HepG2 (cell line): ENCODE measurements around the gene LECT2. TPM values are rescaled to one million over a fixed set of nuclear protein-coding genes. Genes with fewer than 3 reads are reported as not detected.

Experiments used
- ATAC-seq: fragments of 200-7000 bp; cut with Tn5 transposase; 3 replicates; pipeline ENCODE4 v1.9.1; 2020; ENCODE audit warnings: mild to moderate bottlenecking, moderate library complexity
- BruUV-seq: library from RNA; stranded (reverse); fragments of 400-500 nt; replicated peaks from 2 replicates; lab custom pipeline; 2021; lab: Mats Ljungman, UMichigan
- CTCF ChIA-PET: fragments of 300-600 bp; formaldehyde crosslinking; extraction: SDS; loops from one replicate; lab custom pipeline; 2021; ENCODE audit warnings: low total read pairs, inconsistent platforms, low intra/inter-chr PET ratio; lab: Yijun Ruan, JAX
- POLR2A ChIA-PET: fragments of 350-600 bp; sonication (Branson Sonifier 250); formaldehyde crosslinking; loops from one replicate; lab custom pipeline; 2020; ENCODE audit warnings: antibody characterized with exemption, inconsistent platforms; lab: Yijun Ruan, JAX
- DNase-seq: peaks from one replicate; pipeline ENCODE4 v3.0.0-alpha.2; 2015; ENCODE audit warnings: low spot score
- FAIRE-seq: peaks from 3 replicates; lab custom pipeline; 2011; peaks lifted over from hg19 to GRCh38; lab: Jason Lieb, UNC
- H2AFZ ChIP-seq: one replicate; pipeline ENCODE4 v1.6.1; 2011; ENCODE audit warnings: low read length, inconsistent platforms
- H3K27ac ChIP-seq: fragments of 300-600 bp; 3 replicates; pipeline ENCODE4 v1.8.0; 2011; ENCODE audit warnings: mixed run types, mild to moderate bottlenecking, mixed read lengths, low read length, inconsistent platforms; ENCODE audit not compliant: insufficient read depth; ENCODE audit errors: extremely low read length
- H3K27me3 ChIP-seq, 2 experiments: fragments of 200-600 bp in 1 of 2; 2 replicates in 1 of 2; 3 replicates in 1 of 2; pipeline versions ENCODE4 v1.6.0 to v1.8.0; 2011; ENCODE audit warnings: low read length in 2 of 2, mild to moderate bottlenecking in 2 of 2, moderate library complexity in 2 of 2, inconsistent platforms in 1 of 2; ENCODE audit not compliant: insufficient read depth in 2 of 2, control insufficient read depth in 1 of 2
- H3K36me3 ChIP-seq, 2 experiments: fragments of 200-600 bp in 1 of 2; replicated peaks in 1 of 2; 2 replicates in 1 of 2; 3 replicates in 1 of 2; pipeline versions ENCODE4 v1.5.1 to v1.8.0; 2011; ENCODE audit warnings: low read length in 2 of 2, inconsistent platforms in 1 of 2; ENCODE audit not compliant: insufficient read depth in 2 of 2, control insufficient read depth in 1 of 2
- H3K4me1 ChIP-seq: 2 replicates; pipeline ENCODE4 v1.5.1; 2012; ENCODE audit warnings: low read length, inconsistent platforms; ENCODE audit not compliant: insufficient read depth
- H3K4me2 ChIP-seq: 2 replicates; pipeline ENCODE4 v1.6.0; 2011; ENCODE audit warnings: low read depth, low read length, inconsistent platforms
- H3K4me3 ChIP-seq, 3 experiments: fragments of 200-600 bp in 1 of 3; sonication (generic), shearing (Covaris generic) in 1 of 3; replicated peaks in 1 of 3; 2 replicates each; pipeline ENCODE4 v1.5.1; 2011 to 2016; ENCODE audit warnings: low read length in 3 of 3, inconsistent platforms in 2 of 3, low read depth in 2 of 3, mild to moderate bottlenecking in 2 of 3, control low read depth in 1 of 3, mixed read lengths in 1 of 3; ENCODE audit not compliant: insufficient read depth in 1 of 3
- H3K79me2 ChIP-seq: one replicate; pipeline ENCODE4 v1.6.1; 2011; ENCODE audit warnings: low read length, inconsistent platforms; ENCODE audit not compliant: insufficient read depth
- H3K9ac ChIP-seq: 2 replicates; pipeline ENCODE4 v1.6.0; 2011; ENCODE audit warnings: mild to moderate bottlenecking, low read depth, low read length, inconsistent platforms; ENCODE audit not compliant: insufficient read depth
- H3K9me3 ChIP-seq: 2 replicates; pipeline ENCODE4 v1.5.1; 2012; ENCODE audit warnings: mild to moderate bottlenecking, low read length
- H4K20me1 ChIP-seq: 2 replicates; pipeline ENCODE4 v1.6.0; 2011; ENCODE audit warnings: inconsistent platforms, mild to moderate bottlenecking, low read length, moderate library complexity; ENCODE audit not compliant: insufficient read depth
- CREM ChIP-seq, 2 experiments: sonication (generic) in 1 of 2; formaldehyde crosslinking in 1 of 2; IDR thresholded peaks; 2 replicates each; pipeline versions ENCODE4 v1.4.0 to v1.6.1; 2016 to 2020; ENCODE audit warnings: antibody characterized with exemption in 1 of 2, mild to moderate bottlenecking in 1 of 2, missing genetic modification reagents in 1 of 2
- FOXK1 ChIP-seq: sonication (generic); formaldehyde crosslinking; IDR thresholded peaks from 2 replicates; pipeline ENCODE4 v1.4.0; 2020; ENCODE audit warnings: low read depth, missing genetic modification reagents, borderline replicate concordance
- FOXO4 ChIP-seq: sonication (generic); formaldehyde crosslinking; conservative IDR thresholded peaks from 2 replicates; pipeline ENCODE4 v1.8.1; 2023; ENCODE audit warnings: missing genetic modification reagents
- GTF3A ChIP-seq: sonication (generic); formaldehyde crosslinking; conservative IDR thresholded peaks from 2 replicates; pipeline ENCODE4 v1.4.0; 2020; ENCODE audit warnings: mild to moderate bottlenecking, missing genetic modification reagents
- HDAC6 ChIP-seq: fragments of 200-600 bp; sonication (generic); IDR thresholded peaks from 2 replicates; pipeline ENCODE4 v1.7.0; 2017; ENCODE audit warnings: mild to moderate bottlenecking, antibody characterized with exemption, low read length, low read depth
- MAFG ChIP-seq: sonication (generic); formaldehyde crosslinking; IDR thresholded peaks from 2 replicates; pipeline ENCODE4 v1.5.1; 2020; ENCODE audit warnings: mild to moderate bottlenecking, missing genetic modification reagents
- NRL ChIP-seq: sonication (generic); formaldehyde crosslinking; IDR thresholded peaks from 2 replicates; pipeline ENCODE4 v1.5.0; 2020; ENCODE audit warnings: missing genetic modification reagents, mild to moderate bottlenecking, moderate library complexity, borderline replicate concordance
- PTBP1 ChIP-seq: fragments of 200-400 bp; formaldehyde crosslinking; IDR thresholded peaks from 2 replicates; pipeline ENCODE4 v1.6.1; 2018; ENCODE audit warnings: low read length, low read depth; ENCODE audit not compliant: poor library complexity, severe bottlenecking
- RAD21 ChIP-seq: fragments of 450-650 bp; formaldehyde crosslinking; IDR thresholded peaks from 2 replicates; pipeline ENCODE4 v1.5.0; 2020; ENCODE audit warnings: mild to moderate bottlenecking
- ZNF138 ChIP-seq: sonication (generic); formaldehyde crosslinking; IDR thresholded peaks from 2 replicates; pipeline ENCODE4 v1.5.0; 2020; ENCODE audit warnings: mild to moderate bottlenecking, low read depth, missing genetic modification reagents
- ZNF20 ChIP-seq: sonication (generic); formaldehyde crosslinking; IDR thresholded peaks from 2 replicates; pipeline ENCODE4 v1.4.0; 2020; ENCODE audit warnings: mild to moderate bottlenecking, moderate library complexity, missing genetic modification reagents
- ZNF567 ChIP-seq: sonication (generic); formaldehyde crosslinking; IDR thresholded peaks from 2 replicates; pipeline ENCODE4 v1.8.1; 2023; ENCODE audit warnings: mild to moderate bottlenecking, missing genetic modification reagents, borderline replicate concordance
- WGBS: methylation state at CpG from one replicate; pipeline ENCODE4 v1.1.6; 2017; ENCODE audit warnings: low lambda C conversion rate; 5-methylcytosine and 5-hydroxymethylcytosine counted together
- in situ Hi-C: cut with HindIII; loops from 2 replicates; pipeline ENCODE4 v1.10.0; 2017; ENCODE audit warnings: low pct_unique_long_range_greater_than_20kb; ENCODE audit not compliant: extremely low pct_ligation_motif_present
- intact Hi-C: fragments of 100-400 bp; cut with micrococcal nuclease; formaldehyde crosslinking; loops from one replicate; pipeline ENCODE4 v1.10.0; 2022; ENCODE audit not compliant: unreplicated experiment
- polyA plus RNA-seq, 8 experiments: library from polyadenylated mRNA; depleted of rRNA in 3 of 8; stranded (reverse) in 7 of 8; unstranded in 1 of 8; fragments of >200 nt; fragmentation: Illumina TruSeq in 4 of 8; extraction: Trizol in 4 of 8; gene quantifications; 2 replicates each; pipeline versions ENCODE4 v1.2.1 to v1.2.3, GENCODE V29; 2011 to 2016; ENCODE audit warnings: low read depth in 4 of 8, missing spikeins in 1 of 8, mixed read lengths in 1 of 8; ENCODE audit not compliant: insufficient read depth in 1 of 8
- total RNA-seq, 5 experiments: library from RNA; depleted of rRNA; stranded (reverse); fragments of >200 nt; fragmentation: Illumina TruSeq; extraction: Trizol; gene quantifications; 2 replicates each; pipeline ENCODE4 v1.2.3, GENCODE V29; 2016; ENCODE audit warnings: low read depth in 1 of 5

The LECT2 gene
- total and polyA plus RNA-seq, 2 of the 13 experiments (the other 11 are each of a cell fraction or from before 2014, with no cell fraction given) = not detected

GRCh38 chr5:135920199-135920598 lies 34.6 kb downstream of the LECT2 start:
- in situ Hi-C loops (no loop called here), intact Hi-C loops (no loop called here)
- FAIRE-seq (no peak), DNase-seq (no peak), ATAC-seq (no peak)
- Histone ChIP-seq H2AFZ (no peak overlapping the region), H3K4me2 (no peak overlapping the region), H4K20me1 (no peaks in the 10 kb centered on the region), H3K79me2 (no peaks in the 10 kb centered on the region), H3K9ac (no peak overlapping the region), H3K36me3 (no peaks in the 10 kb centered on the region), H3K9me3 (no peaks in the 10 kb centered on the region), H3K27ac (no peak overlapping the region), H3K27me3 (peaks cover 2 to 25% of the 10 kb centered on the region in 2 experiments; a peak in 3 of 5 replicates), H3K4me3 (no peak overlapping the region), H3K4me1 (no peaks in the 10 kb centered on the region)
- 14% methylated on average over 3 of the region's 3 CpGs for WGBS
- POLR2A ChIA-PET = no interaction called here
- CTCF ChIA-PET = no interaction called here
- TF ChIP-seq HDAC6 (no peak), ZNF20 (CRISPR knock-in tag) (no peak), NRL (CRISPR knock-in tag) (no peak), ZNF567 (no peak), FOXO4 (CRISPR knock-in tag) (no peak), ZNF138 (CRISPR knock-in tag) (no peak), GTF3A (CRISPR knock-in tag) (no peak), CREM (IDR thresholded peaks at IDR 0.05) (no peak), CREM (CRISPR knock-in tag; IDR thresholded peaks at IDR 0.05) (no peak), MAFG (no peak), FOXK1 (CRISPR knock-in tag) (no peak), RAD21 (CRISPR knock-in tag) (no peak), PTBP1 (no peak)
- no TSS peak for BruUV-seq
